ENCODE measurements around the gene LCE1A. TPM values are rescaled to one million over a fixed set of nuclear protein-coding genes. Genes with fewer than 3 reads are reported as not detected.

LCE1A gene
- total and polyA plus RNA-seq, 2 of the 8 experiments (the other 6 are each of a cell fraction or from before 2014, with no cell fraction given) = not detected

DNA sequence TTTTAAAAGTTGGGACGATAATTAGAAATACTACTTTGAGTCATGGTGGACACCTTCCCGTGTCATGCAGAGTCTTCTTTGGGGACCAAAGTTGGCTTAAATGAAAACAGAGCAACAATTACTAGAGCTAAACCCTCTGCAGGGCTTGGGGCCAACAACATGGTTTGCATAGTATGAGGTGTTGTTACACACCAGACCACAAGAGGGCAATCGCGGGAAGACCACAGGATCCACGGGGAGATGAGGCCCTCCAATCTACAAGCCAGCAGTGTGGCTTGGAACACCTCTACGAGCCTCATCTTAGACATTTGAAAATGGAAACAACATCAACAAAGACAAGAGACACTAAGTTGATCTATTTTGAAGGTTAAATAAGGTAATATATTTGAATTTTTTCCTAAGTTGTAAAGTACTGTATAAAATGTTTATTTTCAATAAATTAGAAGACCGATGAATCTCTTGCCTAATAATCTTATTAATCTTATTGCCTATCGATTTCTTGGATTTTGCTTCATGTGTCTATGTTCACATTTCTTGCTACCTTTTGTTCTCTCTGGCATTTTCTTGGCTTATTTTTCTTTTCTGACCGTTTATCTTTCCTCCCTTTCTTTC lies 42.6 kb downstream of the LCE1A start:
- no peak overlapping the region for H3K4me3 ChIP-seq (ENCODE audit: extremely low read depth in 1 of 4, insufficient read depth in 2 of 4, low read depth in 3 of 4, low read length in 4 of 4)
- H3K23me2 ChIP-seq (ENCODE audit: low read depth, low read length) = no peaks in the 10 kb centered on the region
- H3K27me3 ChIP-seq (replicated peaks in 1 of 4; ENCODE audit: control insufficient read depth in 3 of 4, extremely low read depth in 1 of 4, insufficient read depth in 3 of 4, low read length in 3 of 4) = no peaks in the 10 kb centered on the region
- H4K91ac ChIP-seq (replicated peaks; ENCODE audit: insufficient read length, low read length) = no peak overlapping the region
- no peak overlapping the region for H3K56ac ChIP-seq (replicated peaks; ENCODE audit: insufficient read length, low read depth, low read length)
- peaks cover 7 to 11% of the 10 kb centered on the region in 2 experiments; a peak in 3 of 4 replicates for H3K9me3 ChIP-seq (ENCODE audit: insufficient read depth in 2 of 2, low read depth in 1 of 2, low read length in 1 of 2)
- no peaks in the 10 kb centered on the region; a peak in 1 of 7 replicates for H3K4me1 ChIP-seq (replicated peaks in 1 of 4; ENCODE audit: control insufficient read depth in 3 of 4, insufficient read depth in 4 of 4, low read length in 3 of 4)
- H2AFZ ChIP-seq (ENCODE audit: low read length) = no peak overlapping the region
- POLR2A ChIA-PET (ENCODE audit: partially characterized antibody) = no interaction called here
- H3K4ac ChIP-seq (replicated peaks; ENCODE audit: insufficient read length, low read depth, low read length) = no peak overlapping the region
- H4K20me1 ChIP-seq (replicated peaks in 1 of 2; ENCODE audit: control insufficient read depth in 1 of 2, insufficient read depth in 2 of 2, low read length in 2 of 2) = no peaks in the 10 kb centered on the region
- peak in 1 of 2 experiments; percentile 80 for DNase-seq (ENCODE audit: low read depth in 1 of 2, low spot score in 2 of 2)
- no peak overlapping the region for H2BK5ac ChIP-seq (ENCODE audit: low read depth, low read length)
- H3K14ac ChIP-seq (ENCODE audit: insufficient read length) = no peak overlapping the region
- no peak overlapping the region for H4K8ac ChIP-seq (ENCODE audit: extremely low read depth, insufficient read depth, low read length)
- H3K9ac ChIP-seq (replicated peaks in 1 of 4; ENCODE audit: extremely low read depth in 1 of 4, low read depth in 3 of 4, low read length in 3 of 4) = no peak overlapping the region
- no peak overlapping the region for H4K5ac ChIP-seq (ENCODE audit: insufficient read length, low read depth, low read length)
- H3K23ac ChIP-seq (ENCODE audit: insufficient read length) = no peak overlapping the region
- no peaks in the 10 kb centered on the region for H3K79me1 ChIP-seq (ENCODE audit: low read depth, low read length)
- no peak overlapping the region for H3K4me2 ChIP-seq (ENCODE audit: insufficient read depth in 1 of 2, low read depth in 2 of 2, low read length in 2 of 2)
- no peak overlapping the region for H2AK5ac ChIP-seq (ENCODE audit: low read depth, low read length)
- H2BK15ac ChIP-seq (ENCODE audit: low read length) = no peak overlapping the region
- WGBS, 2 experiments (ENCODE audit: extremely low coverage in 1 of 2, insufficient coverage in 1 of 2, insufficient read length in 1 of 2, insufficient replicate concordance in 2 of 2, low coverage in 1 of 2, low lambda C conversion rate in 2 of 2, missing lambda C conversion rate in 1 of 2) = 45% methylated on average over 9 of the region's 9 CpGs; no CpG with 5 or more reads in 1 of the 2 experiments
- H3K27ac ChIP-seq (ENCODE audit: low read depth, low read length) = no peak overlapping the region
- no peak overlapping the region for H3K18ac ChIP-seq (ENCODE audit: extremely low read depth, low read length)
- no peaks in the 10 kb centered on the region for H3K79me2 ChIP-seq (ENCODE audit: control insufficient read depth in 1 of 2, insufficient read depth in 2 of 2, low read length in 2 of 2)
- peak; percentile 91 for FAIRE-seq
- no peak overlapping the region for H2BK12ac ChIP-seq (ENCODE audit: low read depth, low read length)
- no peaks in the 10 kb centered on the region for H3K36me3 ChIP-seq (ENCODE audit: control insufficient read depth in 2 of 4, insufficient read depth in 4 of 4, low read length in 3 of 4)
- H2BK120ac ChIP-seq (replicated peaks; ENCODE audit: low read depth, low read length) = no peak overlapping the region
- no peak overlapping the region for H2BK20ac ChIP-seq (ENCODE audit: low read length)
- CTCF ChIA-PET (ENCODE audit: partially characterized antibody) = interaction anchor here (0.6 to 9.0 kb wide), 44 partner anchors 9 to 411 kb away, joined by 3 to 200 read pairs (median 4); partner anchors contain the start of genes LCE6A, LORICRIN, PRR9 and SMCP
- no peak for TF ChIP-seq CEBPB (IDR thresholded peaks at IDR 0.05; ENCODE audit: low read depth, low read length)
- no peak for TF ChIP-seq SUZ12 (IDR thresholded peaks at IDR 0.05; ENCODE audit: low read length)
- TF ChIP-seq RFX5 (IDR thresholded peaks at IDR 0.05; ENCODE audit: borderline replicate concordance, low read depth, low read length) = no peak
- TF ChIP-seq, protein P1, sequence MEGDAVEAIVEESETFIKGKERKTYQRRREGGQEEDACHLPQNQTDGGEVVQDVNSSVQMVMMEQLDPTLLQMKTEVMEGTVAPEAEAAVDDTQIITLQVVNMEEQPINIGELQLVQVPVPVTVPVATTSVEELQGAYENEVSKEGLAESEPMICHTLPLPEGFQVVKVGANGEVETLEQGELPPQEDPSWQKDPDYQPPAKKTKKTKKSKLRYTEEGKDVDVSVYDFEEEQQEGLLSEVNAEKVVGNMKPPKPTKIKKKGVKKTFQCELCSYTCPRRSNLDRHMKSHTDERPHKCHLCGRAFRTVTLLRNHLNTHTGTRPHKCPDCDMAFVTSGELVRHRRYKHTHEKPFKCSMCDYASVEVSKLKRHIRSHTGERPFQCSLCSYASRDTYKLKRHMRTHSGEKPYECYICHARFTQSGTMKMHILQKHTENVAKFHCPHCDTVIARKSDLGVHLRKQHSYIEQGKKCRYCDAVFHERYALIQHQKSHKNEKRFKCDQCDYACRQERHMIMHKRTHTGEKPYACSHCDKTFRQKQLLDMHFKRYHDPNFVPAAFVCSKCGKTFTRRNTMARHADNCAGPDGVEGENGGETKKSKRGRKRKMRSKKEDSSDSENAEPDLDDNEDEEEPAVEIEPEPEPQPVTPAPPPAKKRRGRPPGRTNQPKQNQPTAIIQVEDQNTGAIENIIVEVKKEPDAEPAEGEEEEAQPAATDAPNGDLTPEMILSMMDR (IDR thresholded peaks at IDR 0.05; ENCODE audit: control extremely low read depth in 1 of 3, insufficient read depth in 1 of 3, low read depth in 1 of 3, low read length in 3 of 3) = peak; percentile 78 to 86 (median 81)
- no peak for TF ChIP-seq FOSL1 (IDR thresholded peaks at IDR 0.05; ENCODE audit: insufficient read depth, low read depth, low read length)
- TF ChIP-seq RNF2 (IDR thresholded peaks at IDR 0.05; ENCODE audit: borderline replicate concordance, low read depth, low read length, missing control alignments, poor library complexity, severe bottlenecking) = no peak
- no peak for TF ChIP-seq SIRT6 (IDR thresholded peaks at IDR 0.05; ENCODE audit: low read length)
- no peak for TF ChIP-seq EP300 (IDR thresholded peaks at IDR 0.05; ENCODE audit: borderline replicate concordance in 1 of 2, low read depth in 2 of 2, low read length in 2 of 2)
- peak; percentile 71 to 74 for TF ChIP-seq RAD21 (IDR thresholded peaks at IDR 0.05 in 1 of 2, conservative IDR thresholded peaks at IDR 0.05 in 1 of 2; ENCODE audit: low read depth in 2 of 2, low read length in 2 of 2)
